NOMO-1 treated with DMSO at 0.1 percent for 48 hours (cell line): ENCODE measurements around the gene EVA1B.

Experiments
- DNase-seq: peaks from one replicate; lab custom pipeline; 2025; ENCODE audit not compliant: unreplicated experiment; lab: John Stamatoyannopoulos, UW

EVA1B gene, protein sequence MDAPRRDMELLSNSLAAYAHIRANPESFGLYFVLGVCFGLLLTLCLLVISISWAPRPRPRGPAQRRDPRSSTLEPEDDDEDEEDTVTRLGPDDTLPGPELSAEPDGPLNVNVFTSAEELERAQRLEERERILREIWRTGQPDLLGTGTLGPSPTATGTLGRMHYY

GRCh38 chr1:36323636-36324352 is at the start of gene EVA1B:
Gene EVA1B, minus strand, starts transcription at chr1:36323645. Its CDS starts 608 bp downstream, at chr1:36323037.
- peak; percentile 41 for DNase-seq

- no peak for DNase-seq
Observed at GRCh38 chr1:36372617-36373016, 49.2 kb upstream of the EVA1B start.

DNA sequence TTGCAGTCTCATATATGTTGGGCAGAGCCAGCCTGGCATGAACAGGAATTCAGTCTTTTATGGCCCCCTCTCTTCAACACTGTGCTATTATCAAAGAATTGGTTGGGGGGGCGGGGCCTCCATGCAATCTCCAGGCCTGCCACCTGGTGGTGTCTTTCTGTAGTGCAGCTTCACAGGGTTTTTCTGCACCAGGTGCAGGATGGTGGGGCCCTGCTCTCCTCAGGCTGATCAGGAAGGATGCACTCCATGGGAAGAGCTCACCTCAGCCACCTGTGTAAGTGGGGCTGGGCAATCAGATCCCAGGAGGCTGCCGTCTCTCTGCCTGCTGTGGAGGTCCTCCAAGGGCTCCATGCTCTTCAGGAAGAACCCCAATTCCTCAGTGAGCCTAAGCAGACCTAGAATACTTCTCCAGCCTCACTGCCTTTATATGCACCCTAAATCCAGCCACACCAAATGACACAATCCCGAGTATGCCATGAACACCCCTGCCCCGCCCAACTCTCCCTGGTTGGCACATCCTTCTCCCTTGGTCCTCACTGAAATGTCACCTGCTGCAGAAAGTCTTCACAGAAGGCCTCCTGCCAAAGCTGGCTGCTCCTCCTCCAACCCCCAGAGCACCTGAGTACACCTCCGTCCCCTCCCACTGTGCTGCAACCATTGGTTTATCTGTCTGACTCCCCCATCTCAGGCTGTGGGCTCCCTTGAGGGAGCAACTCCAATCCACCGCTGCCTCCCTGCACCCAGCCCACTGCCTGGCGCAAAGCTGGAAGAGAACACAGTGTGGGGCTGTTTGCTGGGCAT is 45.8 kb upstream of the EVA1B start:
- DNase-seq = peak; percentile 39

DNA sequence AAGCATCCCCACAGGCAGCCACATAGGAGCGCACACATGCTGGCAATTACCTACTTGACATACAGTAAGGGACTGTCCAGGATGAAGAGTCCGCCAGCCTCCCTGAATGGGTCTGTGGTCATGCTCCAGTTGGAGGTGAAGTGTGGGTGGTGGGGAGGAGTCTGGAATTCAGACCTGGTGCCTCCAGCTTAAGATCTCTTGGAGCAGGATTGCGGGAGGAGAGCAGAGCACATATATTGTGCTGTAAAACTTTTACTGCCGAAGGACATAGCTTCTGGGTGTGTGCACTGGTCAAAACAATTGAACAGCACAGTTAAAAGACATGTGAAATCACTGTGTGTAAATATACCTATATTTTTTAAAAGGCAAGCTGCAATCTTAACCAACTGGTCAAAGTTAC is 44.4 kb upstream of the EVA1B start:
- no peak for DNase-seq

- no peak for DNase-seq
Observed at GRCh38 chr1:36367066-36367465, 43.6 kb upstream of the EVA1B start.

DNA sequence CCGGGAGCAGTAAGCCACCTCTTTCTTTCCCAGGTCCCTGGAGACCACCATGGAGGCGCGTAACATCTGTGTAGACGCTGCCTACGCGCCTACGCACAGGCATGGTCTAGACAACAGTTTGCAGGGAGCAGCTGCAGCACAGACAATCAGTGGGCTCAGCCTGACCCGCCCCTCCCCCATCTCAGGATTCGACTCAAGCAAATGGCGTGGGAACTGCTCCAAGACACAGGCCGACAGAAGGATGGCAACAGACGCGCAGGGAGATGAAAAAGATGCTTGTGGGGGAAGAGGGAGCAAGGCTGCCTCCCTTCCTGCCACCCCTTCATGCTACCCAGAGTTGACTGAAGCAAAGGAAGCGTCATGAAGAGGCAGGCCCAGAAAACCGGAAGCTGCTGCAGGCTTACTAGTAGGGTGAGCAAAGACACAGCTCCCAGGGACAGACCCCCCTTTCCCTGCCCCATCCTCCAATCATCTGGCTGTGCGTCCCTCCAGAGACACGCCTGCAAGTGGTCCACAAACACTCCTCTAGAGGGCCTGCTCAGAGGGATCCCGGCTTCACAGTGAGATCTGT is 42.7 kb upstream of the EVA1B start:
- peak; percentile 5 for DNase-seq

DNA sequence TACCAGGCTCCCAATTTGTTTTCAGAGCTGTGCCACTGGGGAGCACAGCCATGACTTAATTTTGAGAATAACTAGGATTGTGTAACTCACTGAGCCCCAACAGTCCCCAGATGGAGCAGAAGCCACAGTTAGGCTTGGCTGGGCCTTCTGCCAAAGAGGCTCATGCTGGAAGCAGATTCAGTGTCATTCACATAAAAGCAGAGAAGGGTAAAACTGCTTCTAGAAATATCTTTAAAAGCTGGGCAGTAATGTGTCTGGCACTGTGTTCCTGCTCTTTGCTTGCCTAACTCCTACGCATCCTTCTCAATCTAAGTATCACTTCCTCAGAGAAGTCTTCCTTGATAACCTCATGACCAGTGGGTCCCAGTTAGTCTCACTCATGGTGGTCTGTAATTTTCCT is 41.9 kb upstream of the EVA1B start:
- DNase-seq = peak; percentile 29

DNA sequence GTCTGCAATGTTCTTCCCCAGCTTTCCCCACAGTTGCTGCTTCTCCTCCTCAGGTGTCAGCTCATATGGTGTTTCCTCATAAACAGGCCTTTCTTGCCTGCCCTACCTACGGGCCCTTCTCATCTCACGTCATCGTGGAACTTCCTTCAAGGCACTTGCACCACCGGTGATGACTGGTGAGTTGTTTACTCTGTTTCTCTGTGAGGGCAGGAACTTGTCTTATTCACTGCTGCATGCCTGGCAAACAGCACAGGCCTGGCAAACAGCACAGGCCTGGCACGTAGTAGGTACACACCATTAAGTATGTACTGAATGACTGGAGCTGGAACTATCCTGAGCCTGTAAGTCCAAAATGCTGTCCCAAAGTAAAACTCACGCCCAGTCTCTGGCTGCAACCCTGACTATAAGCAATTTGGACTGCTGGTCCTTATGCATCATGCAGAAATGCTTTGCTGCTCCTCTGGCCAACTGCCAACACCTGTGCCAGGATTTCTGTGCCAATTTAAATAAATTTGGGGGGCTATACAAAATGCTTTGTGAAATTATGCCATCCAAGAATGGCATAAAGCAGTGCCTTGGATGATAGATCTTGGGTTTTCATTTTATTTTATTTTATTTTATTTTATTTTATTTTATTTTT is 36.6 kb upstream of the EVA1B start:
- DNase-seq = no peak

DNA sequence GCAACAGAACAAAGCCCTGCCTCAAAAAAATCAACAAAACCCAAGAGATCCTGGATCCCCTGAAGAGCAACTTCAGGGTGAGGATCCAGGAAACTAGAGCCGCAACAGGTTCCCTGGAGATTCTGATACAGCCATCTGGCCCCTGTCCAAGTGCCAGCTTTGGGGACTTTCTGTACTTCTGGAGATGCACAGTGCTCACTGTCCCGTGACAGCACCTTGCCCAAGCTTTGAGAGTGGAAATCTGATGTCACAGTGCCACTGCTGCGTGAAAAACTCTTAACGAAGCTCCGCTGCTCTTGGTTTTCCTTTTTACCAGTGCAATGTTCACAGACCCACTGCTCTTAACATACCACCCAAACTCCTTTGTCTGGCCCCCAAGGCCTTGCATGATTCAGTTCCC is 35.9 kb upstream of the EVA1B start:
- DNase-seq = no peak

GRCh38 chr1:36358514-36359084 is 35.2 kb upstream of the EVA1B start:
- no peak for DNase-seq

DNA sequence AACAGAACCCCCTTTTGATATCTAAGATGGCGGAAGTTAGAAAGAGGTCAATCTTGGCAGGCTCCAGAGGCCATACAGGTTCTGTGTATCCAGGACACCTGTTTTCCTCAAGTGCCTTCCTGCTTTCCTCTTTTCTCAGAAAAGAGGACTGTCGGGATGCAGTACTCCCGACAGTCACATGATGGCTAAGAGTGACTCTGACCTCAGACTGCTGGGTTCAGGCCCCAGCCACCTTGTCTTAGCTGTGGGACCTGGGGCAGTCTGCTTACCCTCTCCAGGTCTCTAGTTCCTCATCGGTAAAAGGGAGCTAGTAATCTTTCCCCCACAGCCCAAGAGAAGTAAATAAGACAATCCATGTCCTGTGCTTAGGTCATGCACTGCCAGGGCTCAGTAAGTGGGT is 32.4 kb upstream of the EVA1B start:
- no peak for DNase-seq

- no peak for DNase-seq
Observed at GRCh38 chr1:36354486-36354885, 31.0 kb upstream of the EVA1B start.

DNA sequence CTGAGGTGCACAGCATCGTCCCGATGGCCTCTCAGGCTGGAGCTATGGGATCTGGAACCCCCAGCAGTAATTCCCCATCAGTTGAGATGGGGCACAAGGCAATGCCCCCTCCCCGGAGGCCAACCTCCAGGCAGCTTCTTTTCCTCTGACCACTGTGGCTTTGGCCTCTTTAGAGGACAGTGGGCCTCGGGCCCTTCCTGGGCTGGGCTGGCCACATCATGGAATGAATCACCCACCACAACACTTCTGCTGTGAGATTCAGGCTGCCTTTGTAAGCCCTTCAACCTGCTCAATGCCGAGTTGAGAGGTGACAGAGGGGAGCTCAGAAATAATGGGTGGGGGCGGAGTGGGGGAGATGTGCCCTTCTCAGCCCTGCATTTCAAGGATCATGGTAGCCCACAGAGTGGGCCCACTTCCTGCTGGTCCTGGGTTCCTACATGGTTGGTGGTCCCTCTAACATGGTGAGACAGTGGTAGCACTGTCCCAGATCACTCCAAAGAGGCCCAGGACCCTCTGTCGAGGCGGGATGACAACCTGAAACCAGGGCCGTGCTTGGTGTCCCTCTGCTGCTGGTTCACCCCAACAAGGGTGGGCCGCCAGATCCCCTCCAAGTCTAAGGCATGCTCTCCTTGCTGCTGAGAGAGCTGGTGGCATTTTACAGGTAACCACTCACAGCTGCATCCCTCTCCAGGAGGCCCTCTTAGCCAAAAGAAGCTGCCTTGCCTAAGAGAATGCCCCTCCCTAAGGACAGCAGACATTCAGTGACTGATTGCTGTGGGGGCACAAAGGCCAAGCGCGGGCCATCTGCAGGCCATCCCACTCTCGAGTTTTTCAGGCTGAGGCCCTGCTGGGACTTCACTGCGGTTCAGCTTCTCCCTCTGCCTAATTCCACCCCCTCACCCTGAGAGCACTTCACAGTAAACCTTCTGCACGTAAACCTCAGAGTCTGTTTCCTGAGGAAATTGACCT is 29.7 kb upstream of the EVA1B start:
- no peak for DNase-seq

DNA sequence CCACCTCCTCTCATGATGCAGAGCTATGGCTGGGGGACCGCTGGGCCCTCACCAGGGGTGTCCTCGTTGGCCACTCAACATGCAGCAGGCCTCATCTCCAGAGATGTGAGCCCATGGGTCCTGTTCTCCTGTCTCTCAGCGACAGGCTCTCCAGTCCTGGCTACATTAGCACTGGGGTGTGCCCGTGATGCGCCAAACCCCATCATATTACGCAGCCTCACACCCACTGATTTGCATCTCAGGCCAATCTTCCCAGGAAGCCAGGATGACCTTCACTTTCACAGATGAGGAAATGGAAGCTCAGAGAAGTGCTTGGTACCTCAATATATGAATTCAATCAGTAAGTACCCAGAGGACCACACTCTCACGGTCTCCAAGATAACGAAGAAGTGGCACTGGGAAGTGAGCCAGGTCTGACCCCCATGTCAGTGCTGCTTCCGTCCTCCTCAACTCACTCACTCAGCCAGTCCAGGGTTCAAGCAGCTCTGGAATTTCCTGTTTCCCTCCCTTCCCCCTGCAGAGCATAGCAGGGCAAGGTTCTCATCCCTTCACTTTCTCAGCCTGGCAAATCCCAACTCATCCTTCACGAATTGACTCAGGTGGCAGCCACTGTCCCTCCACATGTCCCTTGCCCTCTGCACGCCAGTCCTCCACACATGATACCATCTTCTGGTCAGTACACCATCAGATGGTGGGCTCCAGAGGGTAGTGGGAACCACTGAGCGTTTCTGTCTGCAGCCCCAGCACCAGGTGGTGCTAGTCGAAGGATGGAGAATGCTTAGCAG is 28.9 kb upstream of the EVA1B start:
- DNase-seq = no peak

DNA sequence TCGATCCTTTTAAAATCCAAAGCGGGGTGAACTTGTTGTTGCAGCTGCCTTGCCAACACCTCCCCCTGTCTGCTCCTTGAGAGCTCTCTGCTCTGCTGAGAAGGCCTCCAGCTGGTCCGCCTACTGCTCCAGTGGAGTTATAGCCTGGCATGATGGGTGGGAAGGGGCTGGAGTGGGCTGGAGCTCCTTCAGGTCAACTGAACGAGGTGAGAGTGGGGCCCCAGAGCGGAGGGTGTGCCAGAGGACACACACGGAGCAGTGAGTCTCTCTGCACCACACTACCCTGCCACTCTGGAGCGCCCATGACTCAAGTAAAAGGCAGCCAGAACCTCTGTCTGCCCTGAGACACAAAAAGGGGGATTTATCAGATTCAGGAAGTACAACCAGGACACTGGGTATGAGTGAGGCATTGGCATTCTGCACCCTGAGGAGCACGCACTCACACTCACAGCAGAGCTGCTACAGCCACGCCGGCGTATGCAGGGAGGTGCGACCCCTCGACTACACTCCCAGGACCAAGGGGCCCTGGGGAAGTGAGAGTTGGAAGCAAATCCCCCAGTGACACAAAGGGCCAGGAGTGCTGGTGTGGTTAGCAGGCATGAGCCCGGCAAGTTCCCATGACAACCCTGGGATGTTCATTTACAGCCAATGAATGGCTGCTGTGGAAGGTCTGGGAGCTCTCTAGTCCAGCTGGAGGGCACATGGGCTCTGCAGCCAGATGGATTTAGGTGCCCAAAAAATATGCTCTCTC is 28.0 kb upstream of the EVA1B start:
- no peak for DNase-seq

- no peak for DNase-seq
Observed at GRCh38 chr1:36350659-36351226, 27.3 kb upstream of the EVA1B start.

- DNase-seq = no peak
Observed at GRCh38 chr1:36349839-36350238, 26.4 kb upstream of the EVA1B start.

GRCh38 chr1:36349241-36349671 is 25.8 kb upstream of the EVA1B start:
- DNase-seq = peak; percentile 9
